GM19035 (cell line): ENCODE data around the gene PITPNM1.
"Not testable (repeated sequence)": the region's sequence is repeated elsewhere in the genome, so short reads cannot be mapped to it uniquely, and the experiment has no call there.

ENCODE experiments used
- ATAC-seq: cut with Tn5 transposase; IDR thresholded peaks from one replicate; pipeline ENCODE4 v1.9.1; 2021; ENCODE audit not compliant: unreplicated experiment

PITPNM1 gene

GRCh38 chr11:67491276-67492068 lies 13.7 kb downstream of the PITPNM1 start:
- ATAC-seq: no peak

- no peak for ATAC-seq
These were observed 14.5 kb downstream of the PITPNM1 start for GRCh38 chr11:67490727-67491065.

DNA sequence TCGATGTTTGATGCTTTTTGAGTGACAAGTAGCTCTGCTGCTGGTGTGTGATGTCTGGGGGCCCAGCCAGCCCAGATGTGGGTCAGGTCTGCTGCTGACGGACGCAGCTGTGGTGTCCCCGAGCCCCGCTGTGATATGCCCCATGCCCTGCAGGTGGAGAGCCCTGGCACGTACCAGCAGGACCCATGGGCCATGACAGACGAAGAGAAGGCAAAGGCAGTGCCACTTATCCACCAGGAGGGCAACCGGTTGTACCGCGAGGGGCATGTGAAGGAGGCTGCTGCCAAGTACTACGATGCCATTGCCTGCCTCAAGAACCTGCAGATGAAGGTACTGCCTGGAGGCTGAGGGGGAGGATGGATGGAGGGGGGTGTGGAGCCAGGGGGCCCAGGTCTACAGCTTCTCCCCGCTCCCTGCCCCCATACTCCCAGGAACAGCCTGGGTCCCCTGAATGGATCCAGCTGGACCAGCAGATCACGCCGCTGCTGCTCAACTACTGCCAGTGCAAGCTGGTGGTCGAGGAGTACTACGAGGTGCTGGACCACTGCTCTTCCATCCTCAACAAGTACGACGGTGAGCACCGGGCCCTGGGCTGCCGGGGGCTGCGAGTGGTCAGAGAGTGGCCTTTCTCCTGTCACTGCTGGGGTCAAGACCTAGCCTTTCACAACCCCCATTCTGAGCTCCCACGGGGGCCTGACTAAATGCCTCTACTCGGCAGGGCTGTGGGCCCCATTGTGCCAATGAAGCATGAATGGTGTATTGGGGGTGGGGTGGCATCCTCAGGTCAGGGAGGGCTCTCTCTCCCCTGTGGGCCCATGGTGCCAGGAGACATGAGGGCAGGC lies 15.1 kb downstream of the PITPNM1 start:
- no peak for ATAC-seq

DNA sequence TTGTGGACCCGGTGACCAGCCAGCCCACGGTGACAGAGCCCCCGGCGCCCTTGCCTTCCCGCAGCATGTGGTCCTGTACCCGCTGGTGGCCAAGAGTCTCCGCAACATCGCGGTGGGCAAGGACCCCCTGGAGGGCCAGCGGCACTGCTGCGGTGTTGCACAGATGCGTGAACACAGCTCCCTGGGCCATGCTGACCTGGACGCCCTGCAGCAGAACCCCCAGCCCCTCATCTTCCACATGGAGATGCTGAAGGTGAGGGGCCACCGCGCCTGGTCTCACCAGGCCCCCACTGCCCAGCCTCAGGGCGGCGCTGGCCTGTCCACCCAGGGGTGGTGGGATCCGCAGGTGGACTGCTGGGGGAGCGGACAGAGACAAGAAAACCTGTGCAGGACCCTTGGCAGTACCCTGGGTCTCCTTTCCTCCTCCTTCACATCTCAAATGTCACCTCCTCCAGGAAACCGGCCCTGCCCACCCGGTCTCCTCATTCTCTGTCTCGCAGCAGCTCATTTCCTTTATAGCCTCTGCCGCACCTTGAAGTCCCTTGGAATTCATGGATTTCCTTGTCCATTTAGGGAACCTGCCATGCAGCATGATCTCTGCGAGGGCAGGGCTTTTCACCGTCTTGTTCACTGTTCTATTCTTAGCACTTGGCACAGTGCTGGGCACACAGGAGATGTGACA lies 15.8 kb downstream of the PITPNM1 start:
- no peak for ATAC-seq

- peak; percentile 28 for ATAC-seq
These were observed 18.5 kb downstream of the PITPNM1 start for GRCh38 chr11:67486481-67487195.

- not testable (repeated sequence) for ATAC-seq
These were observed 19.2 kb downstream of the PITPNM1 start for GRCh38 chr11:67485873-67486361.

DNA sequence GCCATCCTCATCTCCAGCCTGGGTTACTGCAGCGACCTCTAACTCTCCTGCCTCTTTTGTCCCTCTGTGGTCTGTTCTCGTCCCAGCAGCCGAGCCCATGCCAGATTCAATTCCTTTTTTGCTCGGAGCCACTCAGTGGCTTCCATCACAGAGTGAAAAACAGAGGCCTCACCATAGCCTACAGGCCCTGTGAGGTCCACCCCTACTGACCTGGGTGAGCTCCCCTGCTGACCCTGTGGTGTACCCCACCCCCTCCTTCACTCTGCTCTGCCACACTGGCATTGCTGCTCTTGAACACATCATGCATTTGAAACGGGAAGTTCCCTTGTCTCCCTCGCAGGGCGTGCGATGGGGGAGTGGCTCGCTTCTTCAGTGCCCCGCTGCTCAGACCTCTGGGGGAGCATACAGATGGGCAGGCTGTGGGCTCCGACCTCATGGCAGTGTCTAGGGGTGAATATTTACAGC lies 20.3 kb downstream of the PITPNM1 start:
- no peak for ATAC-seq

- ATAC-seq: no peak
These were observed 21.1 kb downstream of the PITPNM1 start for GRCh38 chr11:67483831-67484665.

GRCh38 chr11:67482827-67483798 lies 22.1 kb downstream of the PITPNM1 start, which contains the start of gene AIP:
AIP (plus strand) TSS chr11:67483026; CDS start chr11:67483159, 133 bp downstream.
- peak; percentile 66 for ATAC-seq

DNA sequence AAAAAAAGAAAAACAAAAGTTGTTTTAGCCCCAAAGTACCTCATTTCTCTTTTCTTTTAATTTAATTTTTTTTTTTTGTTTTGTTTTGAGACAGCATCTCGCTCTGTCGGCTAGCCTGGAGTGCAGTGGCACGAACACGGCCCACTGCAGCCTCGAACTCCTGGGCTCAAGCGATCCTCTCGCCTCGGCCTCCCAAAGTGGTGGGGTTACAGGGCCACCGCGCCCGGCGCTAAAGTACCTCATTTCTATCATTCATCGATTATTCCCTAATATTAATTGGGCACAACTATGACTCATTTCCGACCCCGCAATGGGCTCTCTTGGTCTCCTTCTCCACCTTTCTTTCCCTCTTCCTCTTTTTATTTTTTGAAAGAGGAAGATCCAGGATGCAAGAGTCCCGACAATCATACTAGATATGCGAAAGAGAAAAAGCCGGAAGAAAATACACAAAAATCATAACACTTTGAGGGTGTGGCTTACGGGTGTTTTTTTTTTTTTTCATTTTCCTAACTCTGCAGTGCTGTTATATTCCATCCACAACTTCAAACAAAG lies 22.8 kb downstream of the PITPNM1 start:
- ATAC-seq: peak; percentile 11

DNA sequence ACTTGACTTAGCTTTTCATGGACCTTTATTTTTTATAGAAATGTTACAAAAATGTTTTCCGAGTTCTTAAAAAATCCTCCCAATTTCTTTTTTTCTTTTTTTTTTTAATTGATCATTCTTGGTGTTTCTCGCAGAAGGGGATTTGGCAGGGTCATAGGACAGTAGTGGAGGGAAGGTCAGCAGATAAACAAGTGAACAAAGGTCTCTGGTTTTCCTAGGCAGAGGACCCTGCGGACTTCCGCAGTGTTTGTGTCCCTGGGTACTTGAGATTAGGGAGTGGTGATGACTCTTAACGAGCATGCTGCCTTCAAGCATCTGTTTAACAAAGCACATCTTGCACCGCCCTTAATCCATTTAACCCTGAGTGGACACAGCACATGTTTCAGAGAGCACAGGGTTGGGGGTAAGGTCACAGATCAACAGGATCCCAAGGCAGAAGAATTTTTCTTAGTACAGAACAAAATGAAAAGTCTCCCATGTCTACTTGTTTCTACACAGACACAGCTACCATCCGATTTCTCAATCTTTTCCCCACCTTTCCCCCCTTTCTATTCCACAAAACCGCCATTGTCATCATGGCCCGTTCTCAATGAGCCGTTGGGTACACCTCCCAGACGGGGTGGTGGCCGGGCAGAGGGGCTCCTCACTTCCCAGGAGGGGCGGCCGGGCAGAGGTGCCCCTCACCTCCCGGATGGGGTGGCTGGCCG lies 27.7 kb downstream of the PITPNM1 start:
- ATAC-seq: not testable (repeated sequence)

DNA sequence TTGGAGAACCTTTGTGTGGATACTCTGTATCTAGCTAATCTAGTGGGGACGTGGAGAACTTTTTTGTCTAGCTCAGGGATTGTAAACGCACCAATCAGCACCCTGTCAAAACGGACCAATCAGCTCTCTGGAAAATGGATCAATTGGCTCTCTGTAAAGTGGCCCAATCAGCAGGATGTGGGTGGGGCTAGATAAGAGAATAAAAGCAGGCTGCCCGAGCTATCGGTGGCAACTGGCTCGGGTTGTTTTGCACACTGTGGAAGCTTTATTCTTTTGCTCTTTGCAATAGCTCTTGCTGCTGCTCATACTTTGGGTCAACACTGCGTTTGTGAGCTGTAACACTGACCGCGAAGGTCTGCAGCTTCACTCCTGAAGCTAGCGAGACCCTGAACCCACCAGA lies 28.5 kb downstream of the PITPNM1 start:
- not testable (repeated sequence) for ATAC-seq

GRCh38 chr11:67472882-67473281 lies 32.3 kb downstream of the PITPNM1 start:
- no peak for ATAC-seq

DNA sequence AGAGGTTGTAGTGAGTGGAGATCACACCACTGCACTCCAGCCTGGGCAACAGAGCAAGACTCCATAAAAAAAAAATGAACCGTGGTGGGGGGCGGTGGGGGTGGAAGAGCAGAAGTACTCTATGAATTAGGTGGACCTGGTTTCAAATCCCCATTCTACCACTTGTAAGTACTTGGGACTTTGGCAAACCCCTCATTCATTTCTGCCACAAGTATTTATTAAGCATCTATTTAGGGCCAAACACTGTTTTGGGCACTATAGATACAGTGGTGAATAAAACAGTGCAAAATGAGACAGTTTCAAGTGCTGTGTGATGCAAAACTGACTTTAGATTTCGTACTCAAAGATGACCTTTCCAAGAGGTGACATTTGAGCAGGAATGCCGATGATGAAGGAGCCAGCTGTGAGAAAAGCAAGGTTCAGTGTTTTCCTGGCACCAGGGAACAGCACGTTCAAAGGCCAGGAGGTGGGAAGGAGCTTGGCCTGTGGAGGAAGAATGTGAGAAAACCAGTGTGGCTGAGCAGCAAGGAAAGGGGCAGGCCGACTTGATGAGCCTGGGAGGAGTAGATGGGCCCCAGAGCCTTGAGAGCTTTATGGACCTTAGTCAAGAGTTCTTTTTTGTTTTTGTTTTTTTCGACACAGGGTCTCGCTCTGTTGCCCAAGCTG lies 34.7 kb downstream of the PITPNM1 start:
- no peak for ATAC-seq

DNA sequence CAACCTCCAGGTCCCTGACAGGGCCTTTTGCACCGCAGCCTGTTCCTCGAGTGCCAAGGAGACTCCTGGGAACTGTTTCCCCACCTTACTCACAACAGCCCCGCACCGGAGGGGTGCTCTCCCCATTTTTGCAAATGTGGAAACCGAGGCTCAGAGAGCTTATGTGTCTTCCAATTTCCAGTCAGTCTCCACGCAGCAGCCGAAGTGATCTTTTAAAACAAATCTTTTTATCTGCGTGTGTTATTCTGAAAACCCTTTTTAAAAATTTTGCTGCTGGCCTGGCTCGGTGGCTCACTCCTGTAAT lies 35.7 kb downstream of the PITPNM1 start:
- no peak for ATAC-seq

GRCh38 chr11:67468759-67469507 lies 36.2 kb downstream of the PITPNM1 start, which contains the start of gene TMEM134:
TMEM134 (minus strand) TSS chr11:67469251; CDS start chr11:67469192, 59 bp downstream.
- peak; percentile 73 for ATAC-seq

DNA sequence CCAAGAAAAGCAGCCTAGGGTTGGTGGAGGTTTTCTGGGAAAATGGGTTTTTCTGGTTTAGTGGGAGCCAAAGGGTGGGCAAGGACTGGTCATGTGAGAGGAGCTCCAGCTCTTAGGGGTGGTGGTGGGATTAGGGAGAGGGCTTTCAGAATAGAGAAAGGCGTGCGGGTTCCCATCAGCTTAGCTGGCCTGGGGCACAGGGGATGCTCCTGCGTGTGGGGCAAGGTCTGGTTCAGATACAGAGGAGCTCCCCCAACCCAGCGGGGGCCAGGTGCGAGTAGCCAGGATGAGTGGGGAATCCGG lies 36.8 kb downstream of the PITPNM1 start:
- ATAC-seq: no peak
